MV-4-11 (cell line): ENCODE data around the gene FAM117B.
A peak's percentile ranks its signal among the peaks of the same experiment; 100 is the strongest.
"Not testable (repeated sequence)": the region's sequence is repeated elsewhere in the genome, so short reads cannot be mapped to it uniquely, and the experiment has no call there.

Experiments used
- DNase-seq: peaks from one replicate; lab custom pipeline; 2025; lab: John Stamatoyannopoulos, UW

FAM117B gene

GRCh38 chr2:202703091-202703490 is 68.3 kb downstream of the FAM117B start:
- no peak for DNase-seq

- no peak for DNase-seq
These were observed 69.5 kb downstream of the FAM117B start for GRCh38 chr2:202704248-202704647.

DNA sequence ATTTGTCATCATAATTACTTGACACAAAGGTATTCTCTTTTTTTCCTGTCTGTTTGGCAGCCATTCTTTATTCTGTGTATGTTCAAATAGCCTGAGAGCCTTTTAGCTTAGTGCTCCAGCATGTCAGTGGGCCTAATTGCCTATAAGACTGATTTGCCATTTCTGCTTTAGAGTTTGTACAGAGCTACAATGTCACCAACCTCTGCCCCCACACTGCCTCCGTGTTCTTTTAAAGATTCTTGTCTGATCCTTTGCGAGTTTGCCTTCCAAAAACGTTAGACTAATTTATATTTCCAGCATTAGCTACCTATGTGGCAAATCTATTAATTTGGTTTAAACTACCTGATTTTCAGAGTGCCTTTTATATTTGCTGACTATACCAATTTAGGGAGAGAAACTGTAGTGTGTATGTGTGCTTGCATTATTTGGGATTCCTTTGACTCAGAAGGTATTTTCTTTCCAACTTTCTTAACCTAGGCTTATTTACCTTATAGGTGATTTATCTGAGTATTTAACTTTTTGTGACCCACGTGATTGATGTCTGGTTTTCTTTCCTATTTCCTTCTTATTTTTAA is 70.8 kb downstream of the FAM117B start:
- DNase-seq: no peak

DNA sequence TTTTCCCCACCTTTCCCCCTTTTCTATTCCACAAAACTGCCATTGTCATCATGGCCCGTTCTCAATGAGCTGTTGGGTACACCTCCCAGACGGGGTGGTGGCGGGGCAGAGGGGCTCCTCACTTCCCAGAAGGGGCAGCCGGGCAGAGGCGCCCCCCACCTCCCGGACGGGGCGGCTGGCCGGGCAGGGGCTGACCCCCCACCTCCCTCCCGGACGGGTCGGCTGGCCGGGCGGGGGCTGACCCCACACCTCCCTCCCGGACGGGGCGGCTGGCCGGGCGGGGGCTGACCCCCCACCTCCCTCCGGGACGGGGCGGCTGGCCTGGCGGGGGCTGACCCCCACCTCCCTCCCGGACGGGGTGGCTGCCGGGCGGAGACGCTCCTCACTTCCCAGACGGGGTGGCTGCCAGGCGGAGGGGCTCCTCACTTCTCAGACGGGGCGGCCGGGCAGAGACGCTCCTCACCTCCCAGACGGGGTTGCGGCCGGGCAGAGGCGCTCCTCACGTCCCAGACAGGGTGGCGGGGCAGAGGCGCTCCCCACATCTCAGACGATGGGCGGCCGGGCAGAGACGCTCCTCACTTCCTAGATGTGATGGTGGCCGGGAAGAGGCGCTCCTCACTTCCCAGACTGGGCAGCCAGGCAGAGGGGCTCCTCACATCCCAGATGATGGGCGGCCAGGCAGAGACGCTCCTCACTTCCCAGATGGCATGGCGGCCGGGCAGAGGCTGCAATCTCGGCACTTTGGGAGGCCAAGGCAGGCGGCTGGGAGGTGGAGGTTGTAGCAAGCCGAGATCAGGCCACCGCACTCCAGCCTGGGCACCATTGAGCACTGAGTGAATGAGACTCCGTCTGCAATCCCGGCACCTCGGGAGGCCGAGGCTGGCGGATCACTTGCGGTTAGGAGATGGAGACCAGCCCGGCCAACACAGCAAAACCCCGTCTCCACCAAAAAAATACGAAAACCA is 80.5 kb downstream of the FAM117B start:
- not testable (repeated sequence) for DNase-seq

- DNase-seq: no peak
These were observed 81.4 kb downstream of the FAM117B start for GRCh38 chr2:202716114-202716718.

- DNase-seq: no peak
These were observed 82.3 kb downstream of the FAM117B start for GRCh38 chr2:202716953-202717597.

DNA sequence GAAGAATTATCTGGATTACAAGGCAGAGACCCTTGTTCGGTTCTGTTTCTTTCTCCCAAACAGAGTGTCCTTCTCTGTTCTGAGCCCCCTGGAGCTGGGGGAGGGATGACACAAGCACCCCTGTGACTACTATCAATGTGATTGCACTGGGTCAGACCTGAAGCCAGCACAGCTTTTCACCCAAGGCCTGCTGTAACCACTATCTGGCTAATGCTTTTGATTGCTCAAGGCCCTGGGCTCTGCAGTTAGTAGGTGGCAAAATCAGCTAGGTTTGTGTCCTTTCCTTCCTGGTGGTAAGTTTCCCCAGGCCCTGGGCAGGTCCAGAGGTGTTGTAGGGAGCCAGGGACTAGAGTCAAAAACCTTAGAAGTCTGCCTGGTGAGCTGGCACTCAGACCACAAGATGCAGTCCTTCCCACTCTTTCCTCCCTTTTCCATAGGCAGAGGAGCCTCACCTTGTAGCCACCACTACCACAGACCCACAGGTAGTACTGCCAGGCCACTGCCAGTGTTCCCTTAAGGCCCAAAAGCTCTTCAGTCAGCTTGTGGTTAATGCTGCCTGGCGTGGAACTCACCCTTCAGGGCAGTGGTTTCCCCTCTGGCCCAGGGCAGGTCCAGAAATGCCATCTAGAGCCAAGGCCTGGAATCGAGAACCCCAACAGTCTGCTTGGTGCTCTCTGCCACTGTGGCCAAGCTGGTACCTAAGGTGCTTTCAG is 83.0 kb downstream of the FAM117B start:
- DNase-seq: no peak

DNA sequence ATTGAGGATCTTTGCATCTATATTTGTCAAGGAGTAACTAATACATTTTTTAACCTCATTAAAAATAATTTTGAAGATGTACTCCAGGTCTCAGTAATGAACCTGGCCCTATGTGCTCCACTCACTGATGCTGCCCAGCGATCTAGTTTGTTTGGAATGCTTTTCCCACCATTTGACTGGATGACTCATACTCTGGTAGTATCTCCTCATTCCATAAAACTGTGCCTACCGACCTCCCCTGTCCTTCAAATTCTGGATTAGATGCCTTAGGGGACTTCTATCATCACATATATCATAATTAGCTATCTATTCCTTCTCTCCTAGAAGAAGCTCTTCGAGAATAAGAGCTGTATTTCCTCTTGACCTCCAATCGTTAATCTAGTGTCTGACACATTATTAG is 83.8 kb downstream of the FAM117B start:
- DNase-seq: no peak

DNA sequence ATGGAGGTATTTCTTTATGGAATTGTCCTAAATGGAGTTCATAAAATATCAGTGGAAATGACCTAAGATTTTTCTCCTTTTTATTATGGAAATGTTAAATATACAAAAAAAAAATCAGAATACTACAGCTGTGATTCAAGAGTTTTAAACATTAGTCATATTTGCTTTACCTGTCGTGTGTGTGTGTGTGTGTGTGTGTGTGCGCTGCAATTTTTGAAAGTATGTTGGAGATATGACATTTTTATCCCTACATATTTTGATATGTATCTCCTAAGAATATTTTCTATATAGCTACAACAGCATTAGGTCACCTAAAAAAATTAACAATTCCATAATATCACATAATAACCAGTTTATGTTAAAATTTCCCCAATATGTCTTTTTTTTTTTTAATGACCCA is 85.5 kb downstream of the FAM117B start:
- no peak for DNase-seq

GRCh38 chr2:202721621-202722020 is 86.9 kb downstream of the FAM117B start:
- no peak for DNase-seq

DNA sequence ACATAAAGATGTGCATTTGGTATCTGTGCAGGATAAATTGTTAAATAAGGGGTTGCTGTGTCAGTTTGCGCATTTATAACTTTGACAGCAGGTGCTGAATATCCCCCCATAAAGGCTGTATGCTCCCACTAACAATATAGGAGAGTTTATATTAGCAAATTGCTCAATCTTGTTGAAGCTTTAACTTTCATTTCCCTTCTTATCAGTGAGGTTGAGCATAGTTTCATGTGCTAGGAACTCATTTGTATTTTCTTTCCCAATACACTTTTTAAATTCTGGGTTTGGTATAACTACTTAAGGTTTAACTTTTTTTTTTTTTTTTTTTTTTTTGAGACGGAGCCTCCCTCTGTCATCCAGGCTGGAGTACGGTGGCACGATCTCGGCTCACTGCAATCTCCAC is 89.0 kb downstream of the FAM117B start:
- peak; percentile 79 for DNase-seq

DNA sequence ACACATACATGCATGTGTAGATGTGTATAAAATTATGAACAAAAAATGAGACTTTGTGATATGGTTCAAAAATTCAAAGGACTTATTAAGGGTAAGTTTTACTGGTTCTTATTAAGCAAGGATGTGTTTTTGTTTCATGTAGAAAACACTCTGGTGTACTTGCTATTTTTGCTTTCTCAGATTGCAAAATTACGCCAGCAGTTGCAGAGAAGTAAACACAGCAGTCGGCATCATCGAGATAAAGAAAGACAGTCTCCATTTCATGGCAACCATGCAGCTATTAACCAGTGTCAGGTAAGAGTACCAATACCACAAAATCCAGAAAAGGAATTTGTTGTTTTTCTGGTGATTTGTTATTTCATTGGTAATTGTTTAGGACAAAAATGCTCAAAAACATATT is 91.3 kb downstream of the FAM117B start:
- DNase-seq: no peak

DNA sequence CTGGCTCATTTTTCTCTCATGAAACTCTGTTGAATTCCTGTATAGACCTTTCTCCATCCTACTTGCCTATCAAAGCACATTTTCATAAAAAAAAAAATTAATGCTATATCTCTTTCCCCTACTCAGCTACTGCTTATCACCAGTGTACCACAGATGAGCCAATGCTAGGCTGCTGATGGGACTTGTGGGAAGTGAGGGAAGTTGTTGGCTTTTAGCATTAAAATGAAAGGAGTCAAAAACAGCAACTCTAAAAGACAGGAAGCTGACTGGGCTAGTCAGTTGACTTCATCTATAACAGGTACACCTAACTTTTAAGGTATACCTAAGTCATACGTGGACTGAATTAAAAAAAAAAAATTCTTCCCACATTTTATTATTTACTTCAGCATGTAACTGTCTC is 102.1 kb downstream of the FAM117B start:
- DNase-seq: no peak

GRCh38 chr2:202743613-202744012 is 108.8 kb downstream of the FAM117B start:
- no peak for DNase-seq

DNA sequence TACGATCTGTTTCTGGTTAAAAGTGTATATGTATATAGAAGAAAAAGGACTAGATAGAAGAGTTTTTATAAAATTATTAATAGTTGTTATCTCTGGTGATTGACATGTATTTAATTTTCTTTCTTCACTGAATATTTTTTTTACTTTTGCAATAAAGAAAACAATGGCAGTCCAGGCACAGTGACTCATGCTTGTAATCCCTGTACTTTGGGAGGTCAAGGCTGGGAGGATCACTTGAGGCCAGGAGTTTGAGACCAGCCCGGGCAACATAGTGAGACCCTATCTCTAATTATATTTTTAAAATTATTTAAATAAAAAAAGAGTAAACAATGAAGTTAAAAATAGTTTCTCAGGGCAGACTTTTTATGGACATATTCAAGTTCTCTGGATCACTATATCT is 114.7 kb downstream of the FAM117B start:
- DNase-seq: no peak

DNA sequence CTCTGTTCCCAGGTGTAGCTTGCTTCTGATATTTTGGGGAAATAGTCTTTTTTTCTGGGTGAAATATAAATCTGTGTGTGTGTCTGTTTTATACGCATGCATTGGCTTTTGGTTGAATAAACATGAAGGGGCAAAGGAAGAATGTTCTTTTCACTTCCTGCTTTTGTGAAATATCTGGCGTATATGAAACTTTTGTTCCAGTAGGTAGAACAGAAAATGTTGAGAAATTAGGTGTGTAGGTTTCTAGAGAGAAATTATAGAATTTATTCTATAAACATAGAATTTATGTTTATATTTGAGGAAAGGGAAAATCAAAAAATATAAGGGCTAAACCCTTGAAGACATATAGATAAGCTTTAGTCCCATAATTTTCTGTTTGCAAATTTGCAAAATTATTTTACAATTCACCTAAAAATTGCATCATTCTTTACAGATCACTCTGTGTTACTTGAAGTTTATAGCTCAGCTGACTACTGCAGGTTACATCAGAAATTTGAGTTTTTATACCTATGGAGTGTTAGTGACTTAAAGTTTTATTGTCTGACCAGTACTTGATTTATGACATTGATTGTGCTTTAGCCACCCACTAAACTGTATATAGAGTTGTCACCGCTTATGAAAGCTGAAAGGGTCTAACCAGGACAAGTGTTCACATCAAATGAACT is 116.1 kb downstream of the FAM117B start:
- DNase-seq: no peak

DNA sequence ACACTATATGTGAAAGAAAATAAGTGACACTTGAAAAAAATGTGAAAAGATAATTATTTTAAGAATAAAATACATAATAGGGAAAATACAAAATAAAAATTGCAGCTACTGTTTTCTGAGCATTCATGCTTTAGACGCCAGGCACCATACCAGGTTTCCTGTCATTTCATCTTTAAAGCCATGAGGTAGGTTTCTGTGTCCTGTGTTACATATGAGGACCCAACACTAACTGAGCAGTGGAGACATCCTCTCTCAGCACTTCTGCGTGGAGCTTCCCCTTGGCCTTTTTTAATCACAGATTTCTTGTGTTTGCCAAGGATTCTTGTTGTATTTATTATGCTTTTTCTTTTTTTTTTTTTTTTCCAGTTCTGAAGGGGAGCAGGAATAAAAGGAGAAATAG is 117.3 kb downstream of the FAM117B start:
- no peak for DNase-seq

DNA sequence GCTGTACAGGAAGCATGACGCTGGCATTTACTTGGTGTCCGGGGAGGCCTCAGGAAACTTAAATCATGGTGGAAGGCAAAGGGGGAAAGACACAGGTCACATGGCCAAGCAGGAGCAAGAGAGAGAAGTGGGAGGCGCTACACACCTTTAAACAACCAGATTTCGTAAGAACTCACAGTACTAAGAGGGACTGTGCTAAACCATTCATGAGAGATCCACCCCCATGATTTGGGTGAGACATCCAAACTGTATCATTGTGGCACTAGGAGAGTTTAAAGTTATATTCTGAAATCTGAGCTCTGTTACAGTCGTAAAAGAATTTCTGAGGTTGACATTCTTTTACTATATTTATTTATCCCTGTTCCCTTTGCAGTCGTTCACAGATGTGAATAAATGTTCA is 120.2 kb downstream of the FAM117B start:
- DNase-seq: no peak

DNA sequence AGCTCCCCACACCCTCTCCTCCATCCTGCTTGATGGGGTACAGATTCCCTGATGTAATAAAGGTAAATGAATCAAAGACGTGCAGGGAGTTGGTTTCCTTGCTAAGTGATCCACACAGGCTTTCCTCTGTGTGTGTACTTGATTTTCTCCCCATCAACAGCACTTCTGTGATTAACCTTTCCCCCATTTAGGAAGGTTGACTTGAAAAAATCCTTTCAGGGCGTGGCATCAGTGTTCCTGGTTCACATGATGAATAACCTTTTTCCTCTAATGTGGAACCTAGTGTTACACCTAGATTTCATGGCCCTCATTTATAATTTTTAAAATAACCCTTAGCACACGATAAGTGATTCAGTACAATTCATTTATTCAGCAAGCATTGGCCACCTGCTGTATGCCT is 121.8 kb downstream of the FAM117B start:
- no peak for DNase-seq

DNA sequence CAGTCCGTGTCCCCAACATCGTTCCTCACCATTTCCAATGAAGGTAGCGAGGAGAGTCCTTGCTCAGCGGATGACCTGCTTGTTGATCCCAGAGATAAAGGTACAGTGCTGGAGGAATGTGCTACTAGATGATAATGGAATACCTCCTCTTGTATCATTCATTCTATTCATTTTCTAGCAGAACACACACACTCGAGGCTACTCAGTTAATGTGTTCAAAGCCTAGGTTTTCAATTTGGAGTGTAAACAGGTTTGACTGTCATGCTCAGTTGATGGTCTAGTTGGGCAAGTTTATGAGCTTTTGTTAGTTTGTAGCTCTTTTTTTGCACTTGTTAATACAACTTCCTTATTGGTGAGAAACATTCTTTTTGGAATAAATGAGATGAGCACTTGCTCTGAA is 122.6 kb downstream of the FAM117B start:
- DNase-seq: no peak

DNA sequence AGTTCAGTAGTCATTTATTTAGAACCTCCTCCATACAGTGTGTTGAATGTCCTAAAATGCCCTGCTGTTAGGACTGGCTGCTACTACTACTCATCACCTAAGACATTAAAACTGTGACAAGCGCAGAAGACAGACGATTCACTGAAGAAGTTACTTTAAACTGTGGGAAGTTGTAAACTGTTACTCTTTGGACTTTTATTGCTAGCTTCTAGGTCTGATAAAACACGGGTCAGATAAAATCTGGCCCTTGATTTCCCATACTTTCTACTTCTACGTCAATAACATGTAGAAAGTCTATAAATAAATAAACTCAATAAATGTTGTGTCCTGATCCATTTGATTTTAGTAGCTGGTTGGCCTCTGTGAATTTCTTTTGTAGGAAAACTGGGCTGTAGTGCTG is 123.4 kb downstream of the FAM117B start:
- DNase-seq: no peak
